Measurements from ENCODE around the gene VAMP4.

DNA sequence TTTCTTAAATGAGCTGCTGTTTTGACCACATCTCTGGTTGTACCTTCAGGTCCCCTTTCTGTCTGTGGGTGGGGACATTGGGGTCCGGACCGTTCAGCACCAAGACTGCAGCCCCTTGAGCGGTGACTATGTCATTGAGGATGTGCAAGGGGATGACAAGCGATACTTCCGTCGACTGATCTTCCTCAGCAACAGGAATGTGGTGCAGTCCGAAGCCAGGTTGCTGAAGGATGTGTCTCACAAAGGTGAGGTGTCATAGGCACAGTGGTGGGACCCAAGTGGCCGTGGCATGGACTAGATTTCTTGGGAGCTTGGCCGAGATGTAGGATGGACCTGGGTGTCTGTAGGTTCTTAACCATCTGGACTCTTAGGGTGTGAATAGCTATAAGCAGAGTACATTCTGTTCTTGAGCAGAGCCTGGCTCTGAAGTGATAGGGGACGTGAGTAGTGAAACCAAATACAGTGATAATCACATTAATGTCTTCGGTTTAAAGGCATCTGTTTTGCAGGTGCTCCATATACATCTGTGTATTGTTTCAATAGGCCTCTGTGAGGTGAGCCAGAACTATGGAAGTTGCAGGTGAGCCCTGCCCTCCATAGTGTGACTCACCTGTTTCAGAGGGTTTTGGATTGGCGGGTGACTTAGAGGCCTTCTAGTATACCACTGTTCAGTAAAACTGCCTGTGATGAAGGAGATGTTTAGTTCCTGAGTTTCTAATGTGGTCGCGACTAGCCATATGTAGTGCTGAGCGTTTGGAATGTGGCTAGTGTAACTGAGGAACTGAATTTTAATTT, 46.0 kb upstream of the VAMP4 start:
- no peak for TF ChIP-seq POLR2A (IDR thresholded peaks at IDR 0.05)
- TF ChIP-seq, protein P1, sequence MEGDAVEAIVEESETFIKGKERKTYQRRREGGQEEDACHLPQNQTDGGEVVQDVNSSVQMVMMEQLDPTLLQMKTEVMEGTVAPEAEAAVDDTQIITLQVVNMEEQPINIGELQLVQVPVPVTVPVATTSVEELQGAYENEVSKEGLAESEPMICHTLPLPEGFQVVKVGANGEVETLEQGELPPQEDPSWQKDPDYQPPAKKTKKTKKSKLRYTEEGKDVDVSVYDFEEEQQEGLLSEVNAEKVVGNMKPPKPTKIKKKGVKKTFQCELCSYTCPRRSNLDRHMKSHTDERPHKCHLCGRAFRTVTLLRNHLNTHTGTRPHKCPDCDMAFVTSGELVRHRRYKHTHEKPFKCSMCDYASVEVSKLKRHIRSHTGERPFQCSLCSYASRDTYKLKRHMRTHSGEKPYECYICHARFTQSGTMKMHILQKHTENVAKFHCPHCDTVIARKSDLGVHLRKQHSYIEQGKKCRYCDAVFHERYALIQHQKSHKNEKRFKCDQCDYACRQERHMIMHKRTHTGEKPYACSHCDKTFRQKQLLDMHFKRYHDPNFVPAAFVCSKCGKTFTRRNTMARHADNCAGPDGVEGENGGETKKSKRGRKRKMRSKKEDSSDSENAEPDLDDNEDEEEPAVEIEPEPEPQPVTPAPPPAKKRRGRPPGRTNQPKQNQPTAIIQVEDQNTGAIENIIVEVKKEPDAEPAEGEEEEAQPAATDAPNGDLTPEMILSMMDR (IDR thresholded peaks at IDR 0.05): no peak

Measured in heart left ventricle (tissue), 13 donors.